Cardiac atrium fibroblast (primary cell): ENCODE results near the gene GATD1. TPM values are rescaled to one million over a fixed set of nuclear protein-coding genes. Genes with fewer than 3 reads are reported as not detected.

ENCODE experiments used
- total RNA-seq: library from RNA; depleted of rRNA; stranded (reverse); fragments of >200 nt; gene quantifications from 2 replicates; pipeline ENCODE4 v1.2.3, GENCODE V29; 2015

Gene GATD1
- total RNA-seq = 39.0 and 42.3 TPM in 2 replicates

GRCh38 chr11:777288-778255 is at the start of gene GATD1:
Gene GATD1, minus strand, starts transcription at chr11:777487. Its CDS starts 25 bp downstream, at chr11:777462.

GRCh38 chr11:818396-819128 is 41.3 kb upstream of the GATD1 start, which contains the start of gene PNPLA2:
Gene PNPLA2, plus strand, starts transcription at chr11:818914. Its CDS starts 805 bp downstream, at chr11:819719.

GRCh38 chr11:809287-810039 is 32.2 kb upstream of the GATD1 start, which contains the start of gene RPLP2:
Gene RPLP2, plus strand, starts transcription at chr11:809967. Its CDS starts 268 bp downstream, at chr11:810235.

DNA sequence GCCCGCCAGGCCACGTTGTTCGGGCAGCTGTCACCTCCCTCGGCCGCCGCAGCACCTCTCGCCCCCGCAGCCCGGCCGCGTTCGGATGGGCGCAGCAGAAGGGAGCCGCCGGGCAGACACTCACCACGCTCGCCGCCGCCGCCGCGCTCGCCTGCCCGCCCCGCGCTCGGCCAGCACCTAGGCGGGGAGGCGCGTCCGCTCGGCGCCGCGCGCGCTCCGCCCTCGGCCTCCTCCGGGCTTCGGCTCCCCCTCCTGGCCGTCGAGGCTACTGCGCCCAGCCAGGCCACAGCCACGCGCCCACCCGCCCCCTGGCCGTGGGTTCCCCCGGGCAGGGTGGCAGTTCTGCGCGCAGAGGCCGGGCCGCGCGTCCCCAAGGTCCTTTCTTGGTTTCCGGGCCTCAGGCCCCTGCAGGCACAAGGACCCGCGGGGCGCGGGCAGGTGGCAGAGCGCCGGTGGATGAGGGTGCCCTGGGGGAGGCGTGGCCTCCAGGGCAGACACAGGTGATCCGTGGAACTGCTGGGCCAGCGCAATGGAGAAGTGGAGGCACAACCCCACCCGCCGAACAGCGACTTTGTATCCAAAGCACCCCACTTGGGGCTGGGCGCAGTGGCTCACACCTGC is 20.9 kb upstream of the GATD1 start, which contains the start of gene SLC25A22:
TSS of gene SLC25A22 (minus strand) at position 189 of the 621 bp plus-strand sequence. CDS start 3,275 bp downstream, outside the sequence.

GRCh38 chr11:789943-790342 is 12.7 kb upstream of the GATD1 start, which contains the start of gene CEND1:
Gene CEND1, minus strand, starts transcription at chr11:790090. Its CDS starts 1,514 bp downstream, at chr11:788576.

GRCh38 chr11:747158-748006 is 29.9 kb downstream of the GATD1 start, which contains the start of gene TALDO1:
Gene TALDO1, plus strand, starts transcription at chr11:747464. Its CDS starts 18 bp downstream, at chr11:747482.

Other genes starting within 250 kb of the GATD1 start
- gene HRAS, start 241.9 kb downstream of the GATD1 start, total RNA-seq = 46.4 and 67.1 TPM in 2 replicates
- gene LRRC56, start 240.0 kb downstream of the GATD1 start, total RNA-seq = 0.16 and 1.3 TPM in 2 replicates
- 0.81 and 3.1 TPM in 2 replicates for gene LMNTD2, start 216.7 kb downstream of the GATD1 start, total RNA-seq
- 8.3 and 11.3 TPM in 2 replicates for gene RASSF7, start 216.5 kb downstream of the GATD1 start, total RNA-seq
- 13.0 and 17.2 TPM in 2 replicates for gene PHRF1, start 201.0 kb downstream of the GATD1 start, total RNA-seq
- gene IRF7, start 161.5 kb downstream of the GATD1 start, total RNA-seq = 20.4 and 34.1 TPM in 2 replicates
- not detected in 2 replicates for gene CDHR5, start 152.5 kb downstream of the GATD1 start, total RNA-seq
- gene SCT, start 150.3 kb downstream of the GATD1 start, total RNA-seq = not detected in 2 replicates
- not detected in 2 replicates for gene DRD4, start 140.2 kb downstream of the GATD1 start, total RNA-seq
- 25.1 and 28.2 TPM in 2 replicates for gene DEAF1, start 82.3 kb downstream of the GATD1 start, total RNA-seq
- 16.6 and 29.0 TPM in 2 replicates for gene TMEM80, start 81.7 kb downstream of the GATD1 start, total RNA-seq
- gene EPS8L2, start 71.3 kb downstream of the GATD1 start, total RNA-seq = 11.7 and 14.1 TPM in 2 replicates
- 167 and 182 TPM in 2 replicates for gene TALDO1, start 30.0 kb downstream of the GATD1 start, total RNA-seq
- gene CEND1, start 12.6 kb upstream of the GATD1 start, total RNA-seq = 0.97 and 2.2 TPM in 2 replicates
- gene SLC25A22, start 20.8 kb upstream of the GATD1 start, total RNA-seq = 26.9 and 46.8 TPM in 2 replicates
- 5.2 and 7.2 TPM in 2 replicates for gene PIDD1, start 27.7 kb upstream of the GATD1 start, total RNA-seq
- gene RPLP2, start 32.5 kb upstream of the GATD1 start, total RNA-seq = 498 and 553 TPM in 2 replicates
- gene PNPLA2, start 41.4 kb upstream of the GATD1 start, total RNA-seq = 27.1 and 29.4 TPM in 2 replicates
- gene CRACR2B, start 50.4 kb upstream of the GATD1 start, total RNA-seq = 0.32 and 0.72 TPM in 2 replicates
- gene CD151, start 55.5 kb upstream of the GATD1 start, total RNA-seq = 654 and 667 TPM in 2 replicates
- 209 and 229 TPM in 2 replicates for gene POLR2L, start 65.0 kb upstream of the GATD1 start, total RNA-seq
- 281 and 292 TPM in 2 replicates for gene TSPAN4, start 65.4 kb upstream of the GATD1 start, total RNA-seq
- gene CHID1, start 133.3 kb upstream of the GATD1 start, total RNA-seq = 93.6 and 228 TPM in 2 replicates
- 49.2 and 63.0 TPM in 2 replicates for gene AP2A2, start 148.4 kb upstream of the GATD1 start, total RNA-seq